ENCODE data around the gene EGFL7. TPM values are rescaled to one million over a fixed set of nuclear protein-coding genes. Genes with fewer than 3 reads are reported as not detected.

The EGFL7 gene
- total and polyA plus RNA-seq, 2 of the 13 experiments (the other 11 are each of a cell fraction or from before 2014, with no cell fraction given), result 0.20 to 5.1 TPM

DNA sequence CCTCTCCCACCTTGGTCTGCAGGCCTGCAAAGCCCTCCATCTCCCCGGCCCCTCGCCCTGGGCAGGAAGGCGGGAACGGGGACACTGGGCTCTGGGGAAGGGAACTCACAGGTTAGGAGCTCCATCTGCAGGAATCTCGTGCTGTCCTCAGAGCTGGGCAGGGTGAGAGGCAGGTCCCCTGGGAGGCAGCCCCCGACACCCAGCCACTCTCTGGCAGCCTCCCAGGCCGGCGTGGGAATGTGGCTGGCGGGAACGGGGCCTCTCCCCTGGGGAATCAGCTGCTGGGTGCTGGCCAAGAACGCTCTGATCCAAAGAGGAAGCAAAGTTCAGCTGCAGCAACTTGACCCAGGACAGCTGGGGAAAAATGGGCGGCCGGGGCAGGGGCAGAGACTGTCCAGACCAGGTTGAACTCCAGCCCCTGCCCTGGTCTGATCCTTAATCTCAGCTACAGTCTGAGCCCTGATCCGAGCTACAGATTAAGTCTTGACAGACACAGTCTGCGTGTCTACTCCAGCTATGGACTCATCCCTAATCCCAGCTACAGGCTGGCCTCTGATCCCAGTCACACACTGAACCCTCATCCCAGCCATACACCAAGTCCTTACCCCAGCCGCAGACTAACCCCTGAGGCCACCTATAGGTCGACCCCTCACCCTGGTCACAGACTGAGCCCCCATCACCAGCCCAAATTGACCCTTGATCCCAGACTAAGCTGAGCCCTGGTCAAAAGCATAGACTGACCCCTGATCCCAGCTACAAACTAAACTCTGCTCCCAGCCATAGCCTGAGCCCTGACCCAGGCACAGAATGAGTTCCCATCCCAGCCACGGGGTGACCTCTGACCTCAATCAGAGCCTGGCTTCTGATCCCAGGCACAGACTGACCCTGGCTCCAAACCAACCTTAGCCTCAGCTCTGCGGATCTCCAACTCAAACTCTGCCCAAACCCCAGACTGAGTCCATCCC lies 37.3 kb upstream of the EGFL7 start (continued):
- TF ChIP-seq SRSF9 (IDR thresholded peaks at IDR 0.05; ENCODE audit: borderline replicate concordance, insufficient read depth, low read depth, low read length, poor library complexity, severe bottlenecking) (no peak), NR2F2 (IDR thresholded peaks at IDR 0.05; ENCODE audit: borderline replicate concordance, low read depth) (peak; percentile 70), KDM4B (CRISPR knock-in tag; IDR thresholded peaks at IDR 0.05) (no peak), ZNF124 (CRISPR knock-in tag; IDR thresholded peaks at IDR 0.05) (no peak), ZNF781 (CRISPR knock-in tag; IDR thresholded peaks at IDR 0.05; ENCODE audit: borderline replicate concordance, not compliant biosample characterization) (no peak), ZSCAN9 (CRISPR knock-in tag; IDR thresholded peaks at IDR 0.05; ENCODE audit: borderline replicate concordance) (peak; percentile 69; the same call in 1 of the 2 replicates), ZFP41 (CRISPR knock-in tag; IDR thresholded peaks at IDR 0.05; ENCODE audit: borderline replicate concordance) (no peak), ZNF605 (CRISPR knock-in tag; IDR thresholded peaks at IDR 0.05) (no peak), MIER3 (CRISPR knock-in tag; IDR thresholded peaks at IDR 0.05; ENCODE audit: borderline replicate concordance) (no peak), BRD4 (CRISPR knock-in tag; IDR thresholded peaks at IDR 0.05) (no peak), POGZ (CRISPR knock-in tag; IDR thresholded peaks at IDR 0.05) (no peak), ZNF24 (IDR thresholded peaks at IDR 0.05) (peak; percentile 50; the same call in 1 of the 2 replicates), LCORL (IDR thresholded peaks at IDR 0.05) (no peak), LCORL (CRISPR knock-in tag; IDR thresholded peaks at IDR 0.05) (peak; percentile 88), KLF16 (CRISPR knock-in tag; IDR thresholded peaks at IDR 0.05) (peak in 1 of 2 experiments; percentile 30; a peak in 1 of 4 replicates), THAP7 (CRISPR knock-in tag; IDR thresholded peaks at IDR 0.05) (no peak), KAT8 (CRISPR knock-in tag; IDR thresholded peaks at IDR 0.05) (no peak; the same call in 1 of the 2 replicates), SALL1 (CRISPR knock-in tag; IDR thresholded peaks at IDR 0.05) (0 out of 2 replicates have a peak, but pooled peaks have one; percentile 31), PHF20 (CRISPR knock-in tag; IDR thresholded peaks at IDR 0.05) (no peak), SNAPC2 (CRISPR knock-in tag; IDR thresholded peaks at IDR 0.05) (0 out of 2 replicates have a peak, but pooled peaks have one; percentile 21), ZNF629 (CRISPR knock-in tag; conservative IDR thresholded peaks at IDR 0.05) (peak; percentile 68), ZNF296 (CRISPR knock-in tag; conservative IDR thresholded peaks at IDR 0.05) (0 out of 2 replicates have a peak, but pooled peaks have one; percentile 44)
- TF ChIP-seq, protein P1, sequence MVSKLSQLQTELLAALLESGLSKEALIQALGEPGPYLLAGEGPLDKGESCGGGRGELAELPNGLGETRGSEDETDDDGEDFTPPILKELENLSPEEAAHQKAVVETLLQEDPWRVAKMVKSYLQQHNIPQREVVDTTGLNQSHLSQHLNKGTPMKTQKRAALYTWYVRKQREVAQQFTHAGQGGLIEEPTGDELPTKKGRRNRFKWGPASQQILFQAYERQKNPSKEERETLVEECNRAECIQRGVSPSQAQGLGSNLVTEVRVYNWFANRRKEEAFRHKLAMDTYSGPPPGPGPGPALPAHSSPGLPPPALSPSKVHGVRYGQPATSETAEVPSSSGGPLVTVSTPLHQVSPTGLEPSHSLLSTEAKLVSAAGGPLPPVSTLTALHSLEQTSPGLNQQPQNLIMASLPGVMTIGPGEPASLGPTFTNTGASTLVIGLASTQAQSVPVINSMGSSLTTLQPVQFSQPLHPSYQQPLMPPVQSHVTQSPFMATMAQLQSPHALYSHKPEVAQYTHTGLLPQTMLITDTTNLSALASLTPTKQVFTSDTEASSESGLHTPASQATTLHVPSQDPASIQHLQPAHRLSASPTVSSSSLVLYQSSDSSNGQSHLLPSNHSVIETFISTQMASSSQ (IDR thresholded peaks at IDR 0.05; ENCODE audit: low read depth), result no peak
- TF ChIP-seq, protein P1 (CRISPR knock-in tag; IDR thresholded peaks at IDR 0.05; ENCODE audit: borderline replicate concordance), result peak; percentile 70; the same call in 1 of the 2 replicates
- TF ChIP-seq, protein P2, sequence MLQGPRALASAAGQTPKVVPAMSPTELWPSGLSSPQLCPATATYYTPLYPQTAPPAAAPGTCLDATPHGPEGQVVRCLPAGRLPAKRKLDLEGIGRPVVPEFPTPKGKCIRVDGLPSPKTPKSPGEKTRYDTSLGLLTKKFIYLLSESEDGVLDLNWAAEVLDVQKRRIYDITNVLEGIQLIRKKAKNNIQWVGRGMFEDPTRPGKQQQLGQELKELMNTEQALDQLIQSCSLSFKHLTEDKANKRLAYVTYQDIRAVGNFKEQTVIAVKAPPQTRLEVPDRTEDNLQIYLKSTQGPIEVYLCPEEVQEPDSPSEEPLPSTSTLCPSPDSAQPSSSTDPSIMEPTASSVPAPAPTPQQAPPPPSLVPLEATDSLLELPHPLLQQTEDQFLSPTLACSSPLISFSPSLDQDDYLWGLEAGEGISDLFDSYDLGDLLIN (CRISPR knock-in tag; IDR thresholded peaks at IDR 0.05; ENCODE audit: borderline replicate concordance), result no peak

Measured in HepG2 (cell line).